ENCODE results near the gene CHRNA5. TPM values are rescaled to one million over a fixed set of nuclear protein-coding genes. Genes with fewer than 3 reads are reported as not detected.

Gene CHRNA5
- total and polyA plus RNA-seq, 12 donors: 0.49 to 3.9 (median 2.3) TPM

- WGBS, 2 donors: 49 to 64% methylated on average over 3 of the region's 3 CpGs
- no peaks in the 10 kb centered on the region for H3K9me3 ChIP-seq
- ATAC-seq: no peak
- DNase-seq: no peak
- H3K4me1 ChIP-seq: peaks cover 0 to 6% (median 5%) of the 10 kb centered on the region in 9 donors
- H3K27ac ChIP-seq: no peak overlapping the region
- H3K4me3 ChIP-seq: no peak overlapping the region
- no peaks in the 10 kb centered on the region for H3K36me3 ChIP-seq
- peaks cover 0 to 6% (median 5%) of the 10 kb centered on the region in 7 donors for H3K27me3 ChIP-seq
- intact Hi-C loops (cut with DNase I): no loop called here
- TF ChIP-seq CTCF (IDR thresholded peaks at IDR 0.05): no peak
Observed at GRCh38 chr15:78614021-78614420, 48.7 kb downstream of the CHRNA5 start.

- TF ChIP-seq CTCF (IDR thresholded peaks at IDR 0.05): no peak
- 78 to 93% methylated on average over 3 of the region's 3 CpGs for WGBS, 2 donors
- Histone ChIP-seq H3K36me3 (no peaks in the 10 kb centered on the region), H3K27ac (no peak overlapping the region), H3K4me1 (peaks cover 3 to 16% (median 10%) of the 10 kb centered on the region in 9 donors), H3K27me3 (peaks cover 1 to 18% (median 17%) of the 10 kb centered on the region in 7 donors), H3K4me3 (no peak overlapping the region), H3K9me3 (no peaks in the 10 kb centered on the region)
- intact Hi-C loops (cut with DNase I): loop anchor here in 5 of 10 donors (5.0 kb wide), 3 partner anchors 92 to 137 kb away; no protein-coding TSS in a partner anchor
- ATAC-seq: no peak
- no peak for DNase-seq
Observed at GRCh38 chr15:78615151-78615589, 49.9 kb downstream of the CHRNA5 start.

GRCh38 chr15:78616506-78616905, 51.2 kb downstream of the CHRNA5 start:
- no peak for TF ChIP-seq CTCF (IDR thresholded peaks at IDR 0.05)
- Histone ChIP-seq H3K27ac (no peak overlapping the region), H3K9me3 (no peaks in the 10 kb centered on the region), H3K4me3 (no peak overlapping the region), H3K27me3 (peaks cover 14 to 31% (median 30%) of the 10 kb centered on the region in 7 donors), H3K36me3 (no peaks in the 10 kb centered on the region), H3K4me1 (peaks cover 3 to 25% (median 18%) of the 10 kb centered on the region in 9 donors)
- DNase-seq (no peak), ATAC-seq (no peak)
- intact Hi-C loops (cut with DNase I): loop anchor here in 5 of 10 donors (5.0 kb wide), 3 partner anchors 91 to 136 kb away; no protein-coding TSS in a partner anchor
- 83 to 86% methylated on average over 2 of the region's 2 CpGs for WGBS, 2 donors

- Histone ChIP-seq H3K27me3 (peaks cover 14 to 37% (median 36%) of the 10 kb centered on the region in 7 donors), H3K9me3 (no peaks in the 10 kb centered on the region), H3K4me3 (no peak overlapping the region), H3K4me1 (peaks cover 3 to 25% (median 18%) of the 10 kb centered on the region in 9 donors), H3K27ac (no peak overlapping the region), H3K36me3 (no peaks in the 10 kb centered on the region)
- WGBS, 2 donors: 63 to 84% methylated on average over 7 of the region's 7 CpGs
- intact Hi-C loops (cut with DNase I): loop anchor here in 5 of 10 donors (5.0 kb wide), 3 partner anchors 90 to 135 kb away; no protein-coding TSS in a partner anchor
- no peak for DNase-seq
- no peak for TF ChIP-seq CTCF (IDR thresholded peaks at IDR 0.05)
- ATAC-seq: no peak
Observed at GRCh38 chr15:78617076-78617475, 51.8 kb downstream of the CHRNA5 start.
